C4-2B (cell line): ENCODE measurements around the gene HEPHL1.

Experiments used
- CTCF ChIP-seq: fragments of 450-650 bp; conservative IDR thresholded peaks from 2 replicates; pipeline ENCODE4 v1.5.1; 2017; ENCODE audit warnings: mild to moderate bottlenecking
- ZFX ChIP-seq: fragments of 450-650 bp; IDR thresholded peaks from 2 replicates; pipeline ENCODE4 v1.6.1; 2017

- no peak for TF ChIP-seq CTCF
- TF ChIP-seq ZFX: no peak
Measured at GRCh38 chr11:93986716-93987115, 34.4 kb upstream of the HEPHL1 start.
